Cerebellar nuclear complex (tissue), 1 donor: Measurements from ENCODE around the gene HSFX1.
"Not testable (repeated sequence)": the region's sequence is repeated elsewhere in the genome, so short reads cannot be mapped to it uniquely, and the experiment has no call there.

Source experiments
- DNase-seq, 2 experiments: peaks; one replicate each; lab custom pipeline; 2025; lab: John Stamatoyannopoulos, UW

The HSFX1 gene, protein sequence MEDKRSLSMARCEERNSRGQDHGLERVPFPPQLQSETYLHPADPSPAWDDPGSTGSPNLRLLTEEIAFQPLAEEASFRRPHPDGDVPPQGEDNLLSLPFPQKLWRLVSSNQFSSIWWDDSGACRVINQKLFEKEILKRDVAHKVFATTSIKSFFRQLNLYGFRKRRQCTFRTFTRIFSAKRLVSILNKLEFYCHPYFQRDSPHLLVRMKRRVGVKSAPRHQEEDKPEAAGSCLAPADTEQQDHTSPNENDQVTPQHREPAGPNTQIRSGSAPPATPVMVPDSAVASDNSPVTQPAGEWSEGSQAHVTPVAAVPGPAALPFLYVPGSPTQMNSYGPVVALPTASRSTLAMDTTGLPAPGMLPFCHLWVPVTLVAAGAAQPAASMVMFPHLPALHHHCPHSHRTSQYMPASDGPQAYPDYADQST

DNA sequence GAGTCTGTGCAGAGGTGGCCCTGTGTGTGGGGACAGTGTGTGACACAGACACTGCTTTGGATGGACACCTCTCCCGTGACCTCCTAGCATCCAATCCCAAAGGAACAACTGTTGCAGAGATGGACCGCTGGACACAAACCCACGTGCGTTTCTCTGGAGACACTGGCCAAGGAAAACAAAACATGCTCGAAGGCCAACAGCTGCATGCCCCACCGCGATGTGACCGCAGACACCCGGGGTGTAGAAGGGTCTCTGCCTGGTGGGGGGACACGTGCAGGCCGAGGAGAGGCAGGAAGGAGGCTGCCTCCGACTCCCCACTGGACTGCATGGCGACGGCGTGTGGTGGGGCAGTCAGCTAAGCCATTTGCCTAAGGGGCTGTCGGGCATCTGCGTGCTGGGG is at the start of gene HSFX1:
Gene HSFX1 (plus strand): TSS at position 301 of the 400 bp plus-strand sequence. CDS start 614 bp downstream, outside the sequence.
- DNase-seq = not testable (repeated sequence)

DNA sequence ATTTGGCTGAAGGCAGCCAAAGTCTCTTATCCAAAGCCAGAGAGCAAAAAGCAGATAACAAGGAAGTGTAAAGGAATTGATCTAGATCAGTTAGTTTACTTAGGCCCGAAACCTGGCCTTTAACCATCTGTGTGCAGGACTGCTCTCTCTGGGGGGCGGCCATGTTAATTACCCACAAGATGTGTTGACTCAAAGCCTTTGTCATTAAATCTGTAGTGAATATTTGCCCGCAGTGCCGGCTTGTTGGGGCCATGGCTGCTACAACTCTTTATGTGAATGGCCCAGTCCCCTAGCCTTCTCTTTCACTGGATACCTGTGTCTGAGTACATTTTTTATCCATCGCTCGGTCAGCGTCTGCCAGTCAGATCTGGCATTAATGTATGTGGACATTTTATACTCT is 46.6 kb upstream of the HSFX1 start:
- DNase-seq = not testable (repeated sequence)

DNA sequence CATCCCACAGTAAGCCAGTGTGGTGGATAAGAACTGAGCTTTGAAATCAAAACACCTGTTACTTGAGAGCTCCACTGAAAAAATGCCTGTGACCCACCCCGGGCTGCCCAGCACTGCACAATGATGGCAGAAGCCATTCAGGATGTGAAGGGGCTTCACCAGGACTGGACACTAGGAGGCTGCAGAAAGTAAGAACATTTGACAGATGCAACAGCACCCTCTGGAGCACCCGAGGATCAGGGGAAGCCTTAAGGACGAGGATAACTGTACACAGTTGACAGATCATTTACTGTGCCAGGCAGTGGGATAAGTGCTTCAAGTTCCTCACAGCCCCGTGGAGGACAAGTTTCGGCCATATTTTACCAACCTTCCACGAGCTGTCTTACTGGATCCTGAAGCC is 31.6 kb upstream of the HSFX1 start:
- not testable (repeated sequence) for DNase-seq

DNA sequence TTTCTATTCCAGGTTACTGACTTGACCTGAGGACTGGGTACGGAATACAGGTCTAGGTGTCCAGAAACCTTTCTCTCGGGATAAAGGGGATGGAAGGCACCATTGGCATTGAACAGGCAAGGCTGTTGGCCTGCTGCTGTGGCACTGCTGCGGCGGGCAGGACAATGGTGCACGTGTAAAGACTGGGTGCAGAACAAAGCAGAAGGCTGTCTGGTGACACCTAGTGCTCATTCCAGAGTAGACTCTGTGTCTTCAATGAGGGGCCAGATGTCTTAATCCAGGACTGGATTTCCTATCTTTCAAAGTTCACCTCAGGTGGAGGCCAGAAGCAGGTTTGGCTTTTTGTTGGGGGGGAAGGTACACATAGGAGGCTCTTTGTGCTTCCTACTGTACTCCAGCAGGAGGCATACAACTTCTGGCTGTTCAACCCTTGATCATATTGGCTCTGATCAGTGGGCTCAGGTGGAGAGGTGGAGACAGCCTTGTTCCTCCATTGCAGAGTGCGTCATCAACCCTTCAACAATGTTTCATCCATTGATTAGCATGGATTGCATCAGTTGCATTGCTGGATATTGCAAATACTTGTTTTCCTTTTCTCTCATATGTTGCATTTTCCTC is 27.4 kb upstream of the HSFX1 start:
- DNase-seq = not testable (repeated sequence)

DNA sequence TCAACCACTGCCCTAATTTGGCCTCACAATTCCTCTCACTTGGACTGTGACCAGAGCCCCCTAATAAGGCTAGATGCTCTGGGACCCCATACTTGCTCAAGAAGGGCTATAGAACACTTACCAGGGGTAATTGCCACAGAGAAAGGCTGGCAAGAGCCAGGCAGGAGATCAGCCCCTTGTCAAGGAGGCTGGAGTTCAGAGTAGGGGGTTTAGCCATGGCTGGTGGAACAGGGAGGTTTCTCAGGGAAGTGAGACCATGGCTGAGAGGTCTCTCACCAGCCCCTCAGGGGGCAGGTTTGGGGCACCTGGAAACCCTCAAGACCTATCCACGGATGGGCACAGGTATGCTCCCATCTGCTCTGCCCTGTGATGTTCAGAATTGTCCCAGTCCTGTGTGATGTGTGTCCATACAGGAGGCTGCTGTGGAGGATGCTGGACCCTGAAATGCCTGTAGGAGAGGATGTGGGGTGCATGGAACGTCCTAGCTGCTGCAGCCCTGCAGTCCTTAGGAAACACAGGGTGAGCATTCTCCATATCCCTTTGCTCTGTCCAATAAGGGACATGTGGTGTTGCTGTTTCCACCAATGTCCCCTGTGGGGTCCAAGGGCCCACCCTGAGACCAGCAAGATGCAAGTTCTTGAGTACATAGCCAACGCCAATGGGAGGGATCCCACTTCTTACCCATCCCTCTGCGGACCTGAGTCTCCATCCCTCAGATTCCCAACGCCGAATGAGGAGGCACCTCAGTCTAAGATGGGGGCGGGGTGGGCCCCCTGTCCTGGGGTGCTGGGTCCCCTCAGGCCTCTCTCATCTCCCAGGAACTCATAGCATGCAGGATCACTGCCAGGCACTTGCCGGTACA is 16.4 kb upstream of the HSFX1 start:
- no peak for DNase-seq

DNA sequence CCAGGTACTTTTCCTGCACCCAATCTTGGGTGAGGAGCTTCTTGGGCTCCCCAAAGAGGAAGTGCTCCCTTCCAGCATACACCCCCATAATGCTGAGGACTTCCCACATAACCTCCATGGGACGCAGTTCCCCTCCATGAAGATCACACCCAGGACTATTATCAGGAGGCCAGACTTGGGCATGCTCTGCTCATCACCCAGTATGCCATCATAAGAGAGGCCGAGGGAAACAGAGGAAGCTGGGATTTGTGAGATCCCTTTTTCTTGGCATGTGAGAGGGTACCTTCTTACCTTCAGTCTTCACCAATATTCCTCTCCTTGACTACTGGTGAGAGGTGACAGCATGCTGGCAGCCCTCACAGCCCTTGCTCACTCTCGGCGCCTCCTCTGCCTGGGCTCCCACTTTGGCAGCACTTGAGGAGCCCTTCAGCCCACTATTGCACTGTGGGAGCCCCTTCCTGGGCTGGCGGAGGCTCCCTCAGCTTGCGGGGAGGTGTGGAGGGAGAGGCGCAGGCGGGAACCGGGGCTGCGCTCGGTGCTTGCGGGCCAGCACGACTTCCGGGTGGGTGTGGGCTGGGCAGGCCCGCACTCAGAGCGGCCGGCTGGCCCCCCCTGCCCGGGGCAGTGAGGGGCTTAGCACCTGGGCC is 15.7 kb upstream of the HSFX1 start:
- DNase-seq = no peak

DNA sequence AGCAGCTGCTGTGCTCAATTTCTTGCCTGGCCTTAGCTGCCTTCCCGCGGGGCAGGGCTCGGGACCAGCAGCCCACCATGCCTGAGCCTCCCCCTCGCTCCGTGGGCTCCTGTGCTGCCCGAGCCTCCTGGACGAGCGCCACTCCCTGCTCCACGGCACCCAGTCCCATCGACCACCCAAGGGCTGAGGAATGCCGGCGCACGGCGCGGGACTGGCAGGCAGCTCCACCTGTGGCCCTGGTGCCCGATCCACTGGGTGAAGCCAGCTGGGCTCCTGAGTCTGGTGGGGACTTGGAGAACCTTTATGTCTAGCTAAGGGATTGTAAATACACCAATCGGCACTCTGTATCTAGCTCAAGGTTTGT is 15.2 kb upstream of the HSFX1 start:
- not testable (repeated sequence) for DNase-seq

DNA sequence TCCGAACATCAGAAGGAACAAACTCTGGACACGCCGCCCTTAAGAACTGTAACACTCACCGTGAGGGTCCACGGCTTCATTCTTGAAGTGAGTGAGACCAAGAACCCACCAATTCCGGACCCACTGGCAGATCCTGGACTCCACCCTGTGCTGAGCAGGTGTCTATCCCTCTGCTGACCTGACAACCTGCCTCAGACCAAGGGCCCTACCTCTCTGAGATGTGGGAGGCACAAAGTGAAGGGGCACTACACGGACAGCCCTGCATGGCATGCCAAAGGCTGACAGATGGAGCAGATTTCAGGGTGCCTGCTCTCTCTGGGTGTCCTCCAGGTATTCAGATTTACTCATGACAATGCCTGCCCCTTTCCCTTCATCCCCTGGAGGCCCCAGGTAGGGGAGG is 14.0 kb upstream of the HSFX1 start:
- DNase-seq = no peak

DNA sequence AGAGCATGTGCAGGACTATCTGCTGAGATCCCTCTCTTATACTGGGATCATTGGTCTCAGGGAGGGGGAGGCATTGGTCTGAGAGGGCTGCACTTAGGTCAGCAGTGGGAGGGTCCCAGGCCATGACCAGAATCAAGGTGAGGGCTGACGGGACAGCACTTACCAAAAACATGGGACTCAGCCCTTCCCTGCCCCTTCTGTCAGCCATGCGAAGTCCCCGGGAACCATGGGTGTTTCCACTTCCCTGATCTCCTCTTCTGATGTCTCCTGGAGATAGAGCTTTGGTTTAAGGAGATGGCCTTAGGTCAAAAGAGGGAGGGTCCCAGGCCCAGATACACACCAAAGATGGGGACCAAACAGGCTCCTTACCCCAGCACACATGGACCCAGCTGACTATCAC is 12.9 kb upstream of the HSFX1 start:
- DNase-seq = no peak

DNA sequence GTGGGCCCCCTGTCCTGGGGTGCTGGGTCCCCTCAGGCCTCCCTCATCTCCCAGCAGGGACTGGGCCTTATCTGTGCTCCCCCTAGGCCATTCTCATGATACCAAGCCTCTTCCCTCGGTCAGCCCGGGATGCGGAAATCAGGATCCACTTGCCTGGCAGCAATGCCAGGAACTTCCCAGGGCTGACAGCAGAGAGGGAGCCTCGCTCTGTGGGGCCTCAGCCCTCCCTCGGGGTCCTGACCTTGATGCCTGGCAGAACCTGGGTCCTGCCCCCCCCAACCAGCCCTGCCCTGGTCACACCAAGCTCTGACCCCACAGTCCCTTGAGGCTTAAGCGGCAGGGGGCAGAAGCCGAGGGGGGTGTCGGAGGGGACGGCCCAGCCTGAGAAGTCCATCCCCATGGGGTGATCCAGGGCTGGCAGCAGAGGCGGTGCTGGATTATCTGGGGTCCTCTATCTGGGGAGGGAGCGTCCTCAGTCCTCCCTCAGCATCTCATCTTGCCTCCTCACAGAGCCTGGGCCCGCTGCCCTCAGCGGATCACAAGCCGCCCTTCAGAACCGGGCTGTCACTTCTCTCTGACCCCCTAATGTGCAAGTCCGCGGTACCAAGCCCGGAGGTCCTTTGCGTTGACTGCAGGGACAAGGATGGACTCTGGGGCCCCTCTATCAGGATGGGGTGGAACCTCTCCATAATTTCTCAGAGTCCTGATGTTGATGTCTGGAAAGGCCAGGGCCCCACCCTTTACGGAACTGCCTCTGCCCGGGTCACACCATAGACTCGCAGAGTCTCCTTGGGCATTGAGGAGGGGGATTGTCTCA is 11.8 kb upstream of the HSFX1 start:
- not testable (repeated sequence) for DNase-seq

DNA sequence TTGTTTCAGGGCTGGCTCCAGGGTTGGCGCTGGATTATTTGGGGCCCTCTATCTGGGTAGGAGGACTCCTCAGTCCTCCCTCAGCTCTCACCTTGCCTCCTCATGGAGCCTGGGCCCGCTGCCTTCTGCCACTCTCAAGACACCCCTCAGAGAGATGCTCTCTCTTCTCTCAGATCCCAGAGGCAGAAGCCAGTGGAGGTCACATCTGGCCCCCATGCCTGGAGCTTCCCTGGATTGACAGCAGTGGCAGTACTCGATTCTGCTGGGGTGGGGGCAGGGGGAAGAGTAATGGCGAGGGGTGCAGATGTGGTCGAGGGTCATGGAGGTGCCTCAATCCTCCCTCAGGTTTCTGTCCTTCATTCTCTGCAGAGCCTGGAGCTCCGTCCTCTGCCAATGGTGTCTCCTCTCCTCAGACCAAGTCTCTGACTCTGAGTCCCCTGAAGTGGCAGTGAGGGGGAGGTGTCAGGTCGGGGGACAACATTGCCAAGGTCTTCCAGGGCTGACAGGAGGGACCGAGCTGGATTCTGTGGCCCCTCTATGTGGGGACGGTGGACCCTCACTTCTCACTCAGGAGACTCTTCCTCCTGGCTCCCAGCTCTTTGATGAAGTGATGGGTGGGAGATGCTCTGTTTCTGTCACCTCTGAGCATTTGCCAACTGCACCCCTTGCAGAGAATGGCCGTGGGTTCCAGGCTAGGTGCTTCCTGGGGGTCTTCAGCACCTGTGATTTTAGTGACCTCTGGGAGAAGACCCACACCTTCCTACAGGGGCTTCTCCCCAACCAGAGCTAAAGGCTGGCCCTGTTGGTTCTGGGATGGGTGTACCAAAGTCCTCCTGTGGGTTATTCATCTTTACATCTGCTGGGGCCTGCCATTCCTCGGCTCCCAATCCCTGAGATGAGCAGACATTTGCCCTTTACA is 10.9 kb upstream of the HSFX1 start:
- DNase-seq = no peak

DNA sequence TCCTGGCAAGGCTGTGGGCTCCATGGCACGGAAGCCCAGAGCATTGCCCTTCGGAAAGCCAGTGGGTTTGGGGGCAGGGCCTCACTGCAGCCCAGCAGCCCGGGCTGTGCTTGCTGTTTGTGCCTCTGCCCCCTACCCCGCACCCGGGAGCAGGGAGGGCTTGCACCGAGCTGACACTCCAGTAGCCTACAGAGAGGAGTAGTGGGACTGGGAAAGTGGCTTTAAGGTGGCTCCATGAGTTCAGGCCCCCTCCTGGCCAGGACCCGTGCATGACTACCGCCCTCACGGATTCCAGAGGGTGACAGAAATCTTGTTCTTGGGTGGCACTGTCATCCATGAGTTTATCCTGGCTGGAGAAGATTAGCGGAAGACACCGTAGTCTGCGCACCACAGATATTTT is 3.5 kb upstream of the HSFX1 start:
- DNase-seq = not testable (repeated sequence)

DNA sequence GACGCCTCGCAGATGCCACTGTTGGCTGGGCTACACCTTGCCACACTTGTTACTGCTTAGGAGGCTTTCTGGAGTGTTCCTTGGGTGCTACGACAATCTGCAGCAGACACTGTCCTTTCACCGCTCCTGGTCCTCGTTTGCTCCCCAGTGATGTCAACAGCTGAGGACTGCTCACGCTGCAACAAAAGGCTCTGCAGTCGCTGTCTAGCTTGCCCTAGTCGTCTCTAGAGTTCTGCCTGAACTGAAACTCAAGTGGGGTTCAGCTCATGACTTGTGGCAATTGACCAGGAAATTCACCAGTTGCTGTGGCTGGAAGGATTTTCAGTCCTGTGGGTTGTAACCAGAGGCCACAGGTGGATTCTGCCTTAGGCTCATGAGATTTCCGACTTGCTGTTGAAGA is 842 bp upstream of the HSFX1 start:
- not testable (repeated sequence) for DNase-seq

DNA sequence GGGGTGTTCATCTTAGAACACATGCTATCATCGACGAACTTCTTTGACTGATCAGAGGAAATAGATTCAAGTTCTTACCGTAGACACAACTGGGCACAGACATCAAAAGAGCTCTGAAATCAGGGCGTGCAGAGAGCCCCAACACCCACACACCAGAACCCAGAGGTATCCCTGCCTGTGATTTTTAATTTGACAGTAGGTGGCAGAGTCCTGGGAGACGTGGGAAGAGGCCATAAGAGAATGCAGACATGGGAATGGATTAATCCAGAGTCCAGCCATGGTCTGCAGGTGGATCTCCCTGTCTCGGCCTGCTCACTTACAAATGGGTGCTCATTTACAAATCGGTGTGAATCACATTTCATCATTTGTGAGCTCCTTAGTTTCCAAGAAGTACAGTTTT is 4.1 kb downstream of the HSFX1 start:
- not testable (repeated sequence) for DNase-seq

DNA sequence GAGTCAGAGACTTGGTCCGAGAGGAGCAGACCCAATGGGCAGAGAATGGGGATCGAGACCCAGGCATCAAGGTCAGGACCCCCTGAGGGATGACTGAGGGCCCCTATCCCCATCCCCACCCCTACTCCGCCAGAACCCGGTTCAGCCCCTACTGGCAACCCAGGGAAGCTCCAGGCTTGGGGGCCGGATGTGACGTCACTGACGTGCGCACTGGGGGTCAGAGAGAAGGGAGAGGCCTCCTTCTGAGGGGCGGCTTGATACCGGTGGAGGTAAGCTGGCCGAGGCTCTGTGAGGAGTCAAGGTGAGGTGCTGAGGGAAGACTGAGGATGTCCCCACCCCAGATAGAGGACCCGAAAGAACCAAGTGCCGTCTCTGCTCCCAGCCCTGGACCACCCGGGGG is 7.9 kb downstream of the HSFX1 start, which contains the start of gene MAGEA9:
Gene MAGEA9 (plus strand): TSS at position 204 of the 400 bp plus-strand sequence. CDS start 4,281 bp downstream, outside the sequence.
- not testable (repeated sequence) for DNase-seq

DNA sequence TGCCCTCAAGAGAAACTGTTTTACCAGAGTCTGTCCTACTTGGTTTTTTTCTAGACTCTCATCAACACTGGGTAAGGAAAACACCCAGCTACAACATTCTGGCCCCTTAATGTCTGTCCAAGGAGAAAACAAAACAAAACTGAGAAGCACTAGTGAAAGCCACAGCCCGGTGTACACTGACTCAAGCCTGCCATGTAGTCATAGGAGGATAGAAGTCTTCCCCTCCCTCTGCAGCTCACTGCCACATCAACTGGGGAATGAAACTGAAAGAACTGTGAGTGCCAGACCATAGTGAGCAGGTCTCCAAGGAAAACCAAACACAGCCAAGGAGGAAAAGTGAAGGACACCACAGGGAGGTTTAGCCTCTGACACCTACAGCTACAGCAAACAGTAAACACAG is 21.7 kb downstream of the HSFX1 start:
- not testable (repeated sequence) for DNase-seq

DNA sequence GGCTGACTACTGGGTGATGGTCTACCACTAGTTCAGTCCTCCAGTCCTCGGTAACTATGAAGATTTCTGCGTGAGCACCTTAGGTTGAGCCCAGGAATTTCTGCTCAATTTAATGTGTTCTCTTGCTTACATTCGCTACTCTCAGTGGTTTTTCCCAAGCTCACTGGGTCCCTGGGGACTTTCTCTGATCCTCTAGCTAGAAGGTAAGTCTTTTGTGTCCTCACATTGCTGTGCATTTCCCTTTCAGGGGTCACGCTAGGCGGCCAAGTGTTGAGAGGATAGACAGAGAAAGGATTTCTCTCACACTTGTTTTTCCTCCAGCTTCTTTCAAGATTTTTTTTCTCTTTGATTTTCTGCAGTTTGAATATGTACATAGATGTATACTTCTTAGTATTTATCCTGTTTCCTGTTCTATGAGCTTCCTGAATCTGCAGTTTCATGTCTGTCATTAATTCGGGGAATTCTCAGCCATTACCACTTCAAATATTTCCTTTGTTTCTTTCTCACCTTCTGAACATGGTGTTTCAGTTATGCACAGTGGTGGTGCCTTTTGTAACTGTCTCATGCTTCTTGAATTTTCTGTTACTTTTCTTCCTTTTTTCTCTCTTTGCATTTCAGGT is 25.3 kb downstream of the HSFX1 start:
- DNase-seq = no peak

DNA sequence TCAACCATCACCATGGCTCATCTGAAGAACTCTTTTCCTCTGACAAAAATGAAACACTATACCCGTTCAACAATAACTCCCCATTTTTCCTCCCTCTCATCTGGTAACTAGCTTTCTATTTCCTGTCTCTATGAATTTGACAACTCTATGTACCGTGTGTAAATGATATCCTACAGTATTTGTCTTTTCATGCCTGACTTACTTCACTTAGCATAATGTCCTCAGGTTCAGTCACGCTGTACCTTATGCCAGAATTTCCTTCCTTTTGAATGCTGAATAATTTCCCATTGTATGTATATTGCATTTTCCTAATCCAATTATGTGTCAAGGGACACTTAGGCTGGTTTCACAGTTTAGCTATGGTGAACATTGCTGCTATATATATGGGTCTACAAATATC is 26.1 kb downstream of the HSFX1 start:
- no peak for DNase-seq

DNA sequence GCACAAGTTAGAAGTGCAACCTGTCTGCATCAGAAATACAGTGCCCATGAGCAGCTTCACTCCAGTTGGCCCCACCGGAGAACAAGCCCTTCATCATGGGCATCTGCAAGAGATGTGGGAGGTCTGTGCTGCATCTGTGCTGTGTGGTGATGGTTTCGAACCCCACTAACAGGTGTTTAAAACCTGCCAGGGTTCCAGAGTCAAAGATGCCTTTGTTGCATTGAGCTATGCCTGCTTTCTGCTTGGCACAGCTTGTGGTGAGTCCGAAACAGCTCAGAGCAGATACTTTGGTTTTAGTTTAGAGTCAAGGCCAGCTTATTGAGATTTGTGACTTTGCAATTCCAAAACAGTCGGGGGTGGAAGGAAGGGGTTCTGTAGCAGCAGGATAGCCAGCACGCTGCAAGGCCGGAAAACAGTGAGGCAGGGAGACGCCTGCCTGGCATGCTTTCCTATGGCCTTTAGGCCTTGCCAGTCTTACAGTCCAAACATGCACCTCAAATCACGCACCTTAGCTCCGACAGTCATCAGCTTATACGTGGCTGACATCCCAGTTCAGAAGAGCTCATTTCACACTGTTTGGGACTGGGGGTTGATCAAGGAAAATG is 29.7 kb downstream of the HSFX1 start:
- no peak for DNase-seq
